Small intestine (tissue), 7 donors: Measurements from ENCODE around the gene GP9. TPM values are rescaled to one million over a fixed set of nuclear protein-coding genes. Genes with fewer than 3 reads are reported as not detected.

Experiments used
- DNase-seq, 2 donors: peaks; one replicate each; pipeline versions ENCODE4 v3.0.0 to v3.0.0-alpha.2; 2013
- FAIRE-seq: peaks from 2 replicates; lab custom pipeline; 2012; peaks lifted over from hg19 to GRCh38; lab: Jason Lieb, UNC
- H3K27ac ChIP-seq, 3 donors: one replicate each; pipeline ENCODE4 v1.5.1; 2013; ENCODE audit warnings: low read length in 2 of 3, mild to moderate bottlenecking in 2 of 3, control low read depth in 1 of 3, inconsistent platforms in 1 of 3, low read depth in 1 of 3, moderate library complexity in 1 of 3
- H3K27me3 ChIP-seq, 3 donors: one replicate each; pipeline ENCODE4 v1.6.1; 2013; ENCODE audit warnings: low read length in 3 of 3, inconsistent platforms in 1 of 3; ENCODE audit not compliant: control insufficient read depth in 3 of 3, insufficient read depth in 3 of 3
- H3K36me3 ChIP-seq, 3 donors: one replicate each; pipeline ENCODE4 v1.6.1; 2013; ENCODE audit warnings: low read length in 3 of 3, inconsistent platforms in 1 of 3, low read depth in 1 of 3, mild to moderate bottlenecking in 1 of 3, moderate library complexity in 1 of 3; ENCODE audit not compliant: control insufficient read depth in 3 of 3, insufficient read depth in 2 of 3
- H3K4me1 ChIP-seq, 3 donors: one replicate each; pipeline ENCODE4 v1.6.1; 2013; ENCODE audit warnings: low read length in 2 of 3, inconsistent platforms in 1 of 3, low read depth in 1 of 3, mild to moderate bottlenecking in 1 of 3, moderate library complexity in 1 of 3; ENCODE audit not compliant: control insufficient read depth in 3 of 3, insufficient read depth in 2 of 3
- H3K4me3 ChIP-seq, 3 donors: one replicate each; pipeline ENCODE4 v1.5.1; 2013; ENCODE audit warnings: low read length in 3 of 3, control low read depth in 1 of 3, inconsistent platforms in 1 of 3, low read depth in 1 of 3, mild to moderate bottlenecking in 1 of 3, moderate library complexity in 1 of 3
- H3K9me3 ChIP-seq, 2 donors: one replicate each; pipeline ENCODE4 v1.6.1; 2013; ENCODE audit warnings: low read depth in 1 of 2, low read length in 1 of 2; ENCODE audit not compliant: control insufficient read depth in 2 of 2, insufficient read depth in 1 of 2
- WGBS, 3 donors: extraction: QIAGEN DNeasy Blood & Tissue Kit; methylation state at CpG; one replicate each; pipeline ENCODE4 v1.1.7; 2013; 5-methylcytosine and 5-hydroxymethylcytosine counted together
- polyA plus RNA-seq, 4 donors: library from polyadenylated mRNA; stranded (reverse) in 3 of 4; unstranded in 1 of 4; fragments of 200-250 nt in 3 of 4; fragments of 120-200 nt in 1 of 4; gene quantifications; one replicate each; pipeline versions ENCODE4 v1.2.1 to v1.2.3, GENCODE V29; 2013
- donor health status: healthy with polysubstance abuse.
- donor health status: control.
- donor health status: control.
- donor health status: Bipolar disorder and iron deficiency.
- donor health status: healthy.

GP9 gene
- polyA plus RNA-seq, 4 donors = 0.06 to 0.18 TPM; not detected in 2

GRCh38 chr3:129023909-129024308 is 36.7 kb upstream of the GP9 start:
- Histone ChIP-seq H3K36me3 (no peaks in the 10 kb centered on the region), H3K27ac (peak overlapping the region in 1 of 3 donors; percentile 61), H3K4me3 (no peak overlapping the region), H3K9me3 (peaks cover 0 to 2% of the 10 kb centered on the region in 2 donors), H3K27me3 (peaks cover 0 to 23% (median 0%) of the 10 kb centered on the region in 3 donors), H3K4me1 (peaks cover 0 to 7% (median 2%) of the 10 kb centered on the region in 3 donors)
- DNase-seq = peak in 1 of 2 donors; percentile 36
- FAIRE-seq = no peak
- WGBS, 3 donors = 30 to 63% (median 62%) methylated on average over 2 of the region's 2 CpGs

GRCh38 chr3:129025108-129025507 is 35.5 kb upstream of the GP9 start:
- no peak overlapping the region for H3K4me3 ChIP-seq
- H3K36me3 ChIP-seq = no peaks in the 10 kb centered on the region
- peaks cover 0 to 2% of the 10 kb centered on the region in 2 donors for H3K9me3 ChIP-seq
- no peak for FAIRE-seq
- WGBS, 3 donors = 81 to 87% (median 85%) methylated on average over 15 of the region's 15 CpGs
- peaks cover 0 to 7% (median 2%) of the 10 kb centered on the region in 3 donors for H3K4me1 ChIP-seq
- no peak for DNase-seq
- peak overlapping the region in 1 of 3 donors; percentile 68 for H3K27ac ChIP-seq
- H3K27me3 ChIP-seq = peaks cover 0 to 23% (median 0%) of the 10 kb centered on the region in 3 donors

GRCh38 chr3:129025691-129026435 is 34.7 kb upstream of the GP9 start:
- Histone ChIP-seq H3K27ac (peak overlapping the region in 1 of 3 donors; percentile 78), H3K36me3 (peaks cover 0 to 2% (median 0%) of the 10 kb centered on the region in 3 donors), H3K9me3 (peaks cover 0 to 6% of the 10 kb centered on the region in 2 donors), H3K27me3 (peaks cover 0 to 23% (median 0%) of the 10 kb centered on the region in 3 donors), H3K4me3 (no peak overlapping the region), H3K4me1 (peaks cover 0 to 7% (median 2%) of the 10 kb centered on the region in 3 donors)
- DNase-seq (no peak), FAIRE-seq (no peak)
- WGBS, 3 donors = 63 to 81% (median 79%) methylated on average over 8 of the region's 8 CpGs

GRCh38 chr3:129026728-129027543 is 33.6 kb upstream of the GP9 start:
- DNase-seq (peak; percentile 93 to 94), FAIRE-seq (no peak)
- Histone ChIP-seq H3K4me3 (peak overlapping the region in 2 of 3 donors; percentile 31 to 44), H3K36me3 (peaks cover 0 to 7% (median 0%) of the 10 kb centered on the region in 3 donors), H3K27me3 (peaks cover 0 to 21% (median 0%) of the 10 kb centered on the region in 3 donors), H3K9me3 (peaks cover 0 to 6% of the 10 kb centered on the region in 2 donors), H3K4me1 (peaks cover 0 to 7% (median 2%) of the 10 kb centered on the region in 3 donors), H3K27ac (peak overlapping the region in 1 of 3 donors; percentile 78)
- WGBS, 3 donors = 6% methylated on average over 39 to 54 of the region's 54 CpGs

GRCh38 chr3:129027544-129027880 is 33.1 kb upstream of the GP9 start:
- Histone ChIP-seq H3K9me3 (peaks cover 0 to 6% of the 10 kb centered on the region in 2 donors), H3K27me3 (peaks cover 0 to 21% (median 0%) of the 10 kb centered on the region in 3 donors), H3K27ac (no peak overlapping the region), H3K4me1 (peaks cover 0 to 7% (median 2%) of the 10 kb centered on the region in 3 donors), H3K36me3 (peaks cover 0 to 7% (median 0%) of the 10 kb centered on the region in 3 donors), H3K4me3 (peak overlapping the region in 2 of 3 donors; percentile 31 to 44)
- DNase-seq = no peak
- no peak for FAIRE-seq
- 70 to 78% (median 74%) methylated on average over 15 of the region's 15 CpGs for WGBS, 3 donors

GRCh38 chr3:129028866-129029265 is 31.7 kb upstream of the GP9 start:
- peaks cover 0 to 7% (median 2%) of the 10 kb centered on the region in 3 donors for H3K4me1 ChIP-seq
- 87 to 91% (median 89%) methylated on average over 13 of the region's 13 CpGs for WGBS, 3 donors
- H3K9me3 ChIP-seq = peaks cover 0 to 6% of the 10 kb centered on the region in 2 donors
- peaks cover 0 to 21% (median 0%) of the 10 kb centered on the region in 3 donors for H3K27me3 ChIP-seq
- H3K27ac ChIP-seq = no peak overlapping the region
- no peak overlapping the region for H3K4me3 ChIP-seq
- DNase-seq = no peak
- peaks cover 0 to 11% (median 0%) of the 10 kb centered on the region in 3 donors for H3K36me3 ChIP-seq
- FAIRE-seq = no peak

GRCh38 chr3:129030611-129031010 is 30.0 kb upstream of the GP9 start:
- DNase-seq = no peak
- peaks cover 0 to 13% (median 0%) of the 10 kb centered on the region in 3 donors for H3K27me3 ChIP-seq
- FAIRE-seq = no peak
- no peak overlapping the region for H3K4me3 ChIP-seq
- 90 to 95% (median 94%) methylated on average over 4 of the region's 4 CpGs for WGBS, 3 donors
- peaks cover 0 to 15% (median 0%) of the 10 kb centered on the region in 3 donors for H3K36me3 ChIP-seq
- H3K4me1 ChIP-seq = peaks cover 0 to 7% (median 2%) of the 10 kb centered on the region in 3 donors
- H3K27ac ChIP-seq = no peak overlapping the region
- H3K9me3 ChIP-seq = peaks cover 0 to 6% of the 10 kb centered on the region in 2 donors
